HEK293T (cell line): ENCODE data around the gene DHRS1.

ENCODE experiments used
- CTCF ChIA-PET: fragments of 350-600 bp; formaldehyde crosslinking; extraction: SDS; loops from one replicate; lab custom pipeline; 2021; ENCODE audit warnings: antibody characterized with exemption, inconsistent platforms; lab: Yijun Ruan, JAX
- POLR2A ChIA-PET: fragments of 350-600 bp; formaldehyde crosslinking; extraction: SDS; loops from one replicate; lab custom pipeline; 2020; ENCODE audit warnings: antibody characterized with exemption, inconsistent platforms; lab: Yijun Ruan, JAX
- DNase-seq: peaks from one replicate; pipeline ENCODE4 v3.0.0; 2012; ENCODE audit warnings: mixed read lengths; ENCODE audit errors: extremely low spot score
- ARNT ChIP-seq: fragments of 450-650 bp; IDR thresholded peaks from 2 replicates; pipeline ENCODE4 v1.6.1; 2017; ENCODE audit warnings: mild to moderate bottlenecking
- BHLHE40 ChIP-seq: fragments of 450-650 bp; IDR thresholded peaks from 2 replicates; pipeline ENCODE4 v1.6.1; 2016; ENCODE audit warnings: mild to moderate bottlenecking, moderate library complexity, borderline replicate concordance
- CTBP1 ChIP-seq: fragments of 450-650 bp; IDR thresholded peaks from 2 replicates; pipeline ENCODE4 v1.6.1; 2016; ENCODE audit warnings: borderline replicate concordance
- ELF4 ChIP-seq: fragments of 450-650 bp; IDR thresholded peaks from 2 replicates; pipeline ENCODE4 v1.6.1; 2017; ENCODE audit warnings: antibody characterized with exemption
- FOXA1 ChIP-seq: fragments of 450-650 bp; IDR thresholded peaks from 2 replicates; pipeline ENCODE4 v1.6.1; 2016; ENCODE audit warnings: mild to moderate bottlenecking
- FOXK2 ChIP-seq: fragments of 450-650 bp; IDR thresholded peaks from 2 replicates; pipeline ENCODE4 v1.6.1; 2016; ENCODE audit warnings: mild to moderate bottlenecking
- FOXM1 ChIP-seq: fragments of 450-650 bp; IDR thresholded peaks from 2 replicates; pipeline ENCODE4 v1.6.1; 2017; ENCODE audit warnings: mild to moderate bottlenecking, borderline replicate concordance
- HDGF ChIP-seq: fragments of 450-650 bp; IDR thresholded peaks from 2 replicates; pipeline ENCODE4 v1.6.1; 2017; ENCODE audit warnings: antibody characterized with exemption, borderline replicate concordance
- L3MBTL2 ChIP-seq: fragments of 450-650 bp; conservative IDR thresholded peaks from 2 replicates; pipeline ENCODE4 v1.6.1; 2016; ENCODE audit warnings: mild to moderate bottlenecking
- LEF1 ChIP-seq: fragments of 450-650 bp; IDR thresholded peaks from 2 replicates; pipeline ENCODE4 v1.6.1; 2017; ENCODE audit warnings: mild to moderate bottlenecking, borderline replicate concordance
- NFRKB ChIP-seq: fragments of 450-650 bp; IDR thresholded peaks from 2 replicates; pipeline ENCODE4 v1.6.1; 2016; ENCODE audit warnings: mild to moderate bottlenecking, moderate library complexity
- SP1 ChIP-seq: fragments of 450-650 bp; IDR thresholded peaks from 2 replicates; pipeline ENCODE4 v1.6.1; 2017
- SUZ12 ChIP-seq: fragments of 450-650 bp; IDR thresholded peaks from 2 replicates; pipeline ENCODE4 v1.6.1; 2016; ENCODE audit warnings: mild to moderate bottlenecking
- TARDBP ChIP-seq: fragments of 450-650 bp; IDR thresholded peaks from 2 replicates; pipeline ENCODE4 v1.6.1; 2016
- ZNF384 ChIP-seq: fragments of 450-650 bp; IDR thresholded peaks from 2 replicates; pipeline ENCODE4 v1.6.1; 2016
- TF ChIP-seq, protein P1 (sequence below): fragments of 450-650 bp; IDR thresholded peaks from 2 replicates; pipeline ENCODE4 v1.6.1; 2016

DHRS1 gene

DNA sequence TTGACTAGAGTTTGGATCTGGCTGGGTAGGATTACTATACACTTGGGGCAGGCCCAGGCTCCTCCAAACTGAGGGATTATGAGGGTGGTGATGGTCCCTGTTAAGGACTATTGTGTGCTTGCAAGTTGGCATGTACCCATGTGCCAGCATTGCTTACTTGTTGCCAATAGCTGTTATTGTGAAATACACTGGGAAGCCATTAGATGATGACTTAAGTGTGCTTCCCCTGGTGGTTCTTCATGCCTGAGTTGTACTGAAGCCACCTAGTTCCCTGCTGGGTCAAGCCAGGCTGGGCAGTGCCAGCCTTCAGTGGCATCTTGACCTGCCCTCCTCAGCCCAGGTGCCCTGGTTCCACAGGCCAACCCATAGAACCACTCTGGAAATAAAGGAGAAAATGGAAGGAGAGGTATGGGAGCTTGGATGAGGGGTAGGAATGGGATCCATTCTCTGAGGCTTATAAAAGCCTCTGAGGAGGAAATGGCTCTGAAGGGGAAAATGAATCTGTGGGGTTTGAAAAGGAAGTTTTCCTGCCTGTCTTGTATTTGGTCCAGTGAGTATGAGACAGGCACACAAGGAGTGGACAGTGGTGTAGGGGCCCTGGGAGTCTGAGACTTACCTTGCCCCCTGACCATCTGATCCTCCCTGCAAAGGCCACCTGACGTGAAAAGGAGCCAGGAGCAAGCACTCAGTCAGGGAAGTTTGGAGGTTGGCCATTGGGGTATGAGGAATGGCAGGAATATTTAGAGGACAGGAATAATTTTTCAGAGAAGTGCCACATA, 12.4 kb upstream of the DHRS1 start:
- DNase-seq: no peak
- ChIA-PET CTCF (no interaction called here), POLR2A (interaction anchor here (1.0 kb wide), 1 partner anchor 69 kb away, joined by 3 read pairs; the partner anchor contains the start of gene TINF2)
- no peak for TF ChIP-seq FOXA1
- TF ChIP-seq FOXK2: no peak
- TF ChIP-seq SP1: no peak
- TF ChIP-seq BHLHE40: no peak
- TF ChIP-seq TARDBP: no peak
- no peak for TF ChIP-seq NFRKB
- no peak for TF ChIP-seq CTBP1
- TF ChIP-seq HDGF: no peak
- no peak for TF ChIP-seq LEF1
- TF ChIP-seq ZNF384: no peak

DNA sequence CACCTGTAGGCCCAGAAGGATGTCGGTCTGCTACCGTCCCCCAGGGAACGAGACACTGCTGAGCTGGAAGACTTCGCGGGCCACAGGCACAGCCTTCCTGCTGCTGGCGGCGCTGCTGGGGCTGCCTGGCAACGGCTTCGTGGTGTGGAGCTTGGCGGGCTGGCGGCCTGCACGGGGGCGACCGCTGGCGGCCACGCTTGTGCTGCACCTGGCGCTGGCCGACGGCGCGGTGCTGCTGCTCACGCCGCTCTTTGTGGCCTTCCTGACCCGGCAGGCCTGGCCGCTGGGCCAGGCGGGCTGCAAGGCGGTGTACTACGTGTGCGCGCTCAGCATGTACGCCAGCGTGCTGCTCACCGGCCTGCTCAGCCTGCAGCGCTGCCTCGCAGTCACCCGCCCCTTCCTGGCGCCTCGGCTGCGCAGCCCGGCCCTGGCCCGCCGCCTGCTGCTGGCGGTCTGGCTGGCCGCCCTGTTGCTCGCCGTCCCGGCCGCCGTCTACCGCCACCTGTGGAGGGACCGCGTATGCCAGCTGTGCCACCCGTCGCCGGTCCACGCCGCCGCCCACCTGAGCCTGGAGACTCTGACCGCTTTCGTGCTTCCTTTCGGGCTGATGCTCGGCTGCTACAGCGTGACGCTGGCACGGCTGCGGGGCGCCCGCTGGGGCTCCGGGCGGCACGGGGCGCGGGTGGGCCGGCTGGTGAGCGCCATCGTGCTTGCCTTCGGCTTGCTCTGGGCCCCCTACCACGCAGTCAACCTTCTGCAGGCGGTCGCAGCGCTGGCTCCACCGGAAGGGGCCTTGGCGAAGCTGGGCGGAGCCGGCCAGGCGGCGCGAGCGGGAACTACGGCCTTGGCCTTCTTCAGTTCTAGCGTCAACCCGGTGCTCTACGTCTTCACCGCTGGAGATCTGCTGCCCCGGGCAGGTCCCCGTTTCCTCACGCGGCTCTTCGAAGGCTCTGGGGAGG, 11.3 kb upstream of the DHRS1 start, which contains the start of gene LTB4R:
Gene LTB4R (plus strand): TSS at position 857 of the 959 bp plus-strand sequence. CDS start 4,150 bp downstream, outside the sequence.
- ChIA-PET POLR2A (interaction anchor here (1.0 kb wide), 1 partner anchor 68 kb away, joined by 3 read pairs; the partner anchor contains the start of gene TINF2), CTCF (no interaction called here)
- TF ChIP-seq FOXK2: no peak
- no peak for TF ChIP-seq HDGF
- no peak for TF ChIP-seq LEF1
- TF ChIP-seq SUZ12: no peak
- TF ChIP-seq L3MBTL2: no peak
- no peak for TF ChIP-seq ZNF384
- no peak for DNase-seq

DNA sequence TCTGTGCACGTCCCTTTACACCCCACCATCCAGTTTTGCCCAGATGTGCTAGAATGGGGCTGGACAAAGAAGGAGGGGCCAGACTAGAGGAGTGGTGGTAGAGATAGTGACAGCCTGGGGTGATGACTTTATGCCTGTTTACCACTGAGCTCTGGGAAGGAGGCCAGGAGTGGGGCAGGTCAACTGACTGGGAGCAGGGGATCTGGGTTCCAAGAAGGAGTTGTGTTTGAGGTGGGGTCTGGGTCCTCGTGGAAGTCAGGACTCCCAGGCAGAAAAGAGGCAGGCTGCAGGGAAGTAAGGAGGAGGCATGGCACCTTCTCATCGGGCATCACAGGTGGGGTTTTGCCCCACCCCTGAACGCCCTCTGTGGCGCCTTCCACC, 10.7 kb upstream of the DHRS1 start:
- DNase-seq: no peak
- ChIA-PET POLR2A (interaction anchor here (0.6 to 2.8 kb wide), 2 partner anchors 9 to 11 kb away, joined by 3 to 15 read pairs; partner anchors contain the start of genes DHRS1 and NOP9), CTCF (no interaction called here)
- TF ChIP-seq FOXK2 (no peak), L3MBTL2 (no peak), SUZ12 (no peak), CTBP1 (no peak), NFRKB (no peak), BHLHE40 (no peak)

DNA sequence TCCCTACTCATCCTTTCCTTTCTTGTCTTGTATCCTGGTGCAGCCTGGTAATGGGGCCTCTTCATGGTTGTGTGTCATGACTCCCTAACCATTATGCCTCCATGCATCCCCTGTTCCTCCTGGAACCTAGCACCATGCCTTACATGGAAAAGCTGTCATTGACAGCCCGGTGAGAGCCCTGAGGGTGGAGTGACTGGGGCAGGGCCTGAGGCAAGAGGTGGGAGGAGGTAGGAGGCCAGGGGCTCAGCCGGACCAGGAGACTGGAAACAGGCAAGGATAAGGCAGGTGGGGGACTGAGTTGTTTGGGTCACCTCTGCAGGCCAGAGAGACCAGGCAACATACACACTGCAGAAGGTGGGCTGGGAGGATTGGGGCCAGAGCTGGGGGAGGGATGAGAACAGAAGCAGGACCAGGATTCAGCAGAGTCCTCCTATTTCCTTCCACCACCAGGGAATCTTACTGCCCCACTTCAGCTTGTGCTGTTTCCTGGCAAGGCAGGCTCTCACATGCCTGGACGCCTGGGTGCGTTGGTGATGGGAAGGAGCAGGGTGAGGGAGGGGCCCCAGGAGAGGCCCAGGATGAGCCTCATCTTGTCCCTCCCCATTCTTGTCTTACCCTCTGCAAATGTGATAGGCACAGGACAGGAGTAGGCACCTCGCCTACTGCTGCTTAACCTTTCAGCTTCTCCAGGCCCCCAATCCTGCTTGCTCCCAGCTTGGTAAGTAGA, 10.1 kb upstream of the DHRS1 start, which contains the start of gene LTB4R2:
Gene LTB4R2 (plus strand): TSS at position 603 of the 727 bp plus-strand sequence. CDS start 525 bp downstream, outside the sequence.
- TF ChIP-seq LEF1 (no peak), ZNF384 (no peak), BHLHE40 (no peak), ELF4 (no peak), FOXK2 (no peak), SP1 (no peak), FOXM1 (no peak), HDGF (no peak), SUZ12 (no peak), L3MBTL2 (no peak), TARDBP (no peak), CTBP1 (no peak), ARNT (no peak), FOXA1 (no peak), NFRKB (no peak)
- TF ChIP-seq, protein P1, sequence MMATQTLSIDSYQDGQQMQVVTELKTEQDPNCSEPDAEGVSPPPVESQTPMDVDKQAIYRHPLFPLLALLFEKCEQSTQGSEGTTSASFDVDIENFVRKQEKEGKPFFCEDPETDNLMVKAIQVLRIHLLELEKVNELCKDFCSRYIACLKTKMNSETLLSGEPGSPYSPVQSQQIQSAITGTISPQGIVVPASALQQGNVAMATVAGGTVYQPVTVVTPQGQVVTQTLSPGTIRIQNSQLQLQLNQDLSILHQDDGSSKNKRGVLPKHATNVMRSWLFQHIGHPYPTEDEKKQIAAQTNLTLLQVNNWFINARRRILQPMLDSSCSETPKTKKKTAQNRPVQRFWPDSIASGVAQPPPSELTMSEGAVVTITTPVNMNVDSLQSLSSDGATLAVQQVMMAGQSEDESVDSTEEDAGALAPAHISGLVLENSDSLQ: no peak
- POLR2A ChIA-PET: interaction anchor here (0.6 to 2.8 kb wide), 2 partner anchors 9 to 10 kb away, joined by 3 to 15 read pairs; partner anchors contain the start of genes DHRS1 and NOP9

DNA sequence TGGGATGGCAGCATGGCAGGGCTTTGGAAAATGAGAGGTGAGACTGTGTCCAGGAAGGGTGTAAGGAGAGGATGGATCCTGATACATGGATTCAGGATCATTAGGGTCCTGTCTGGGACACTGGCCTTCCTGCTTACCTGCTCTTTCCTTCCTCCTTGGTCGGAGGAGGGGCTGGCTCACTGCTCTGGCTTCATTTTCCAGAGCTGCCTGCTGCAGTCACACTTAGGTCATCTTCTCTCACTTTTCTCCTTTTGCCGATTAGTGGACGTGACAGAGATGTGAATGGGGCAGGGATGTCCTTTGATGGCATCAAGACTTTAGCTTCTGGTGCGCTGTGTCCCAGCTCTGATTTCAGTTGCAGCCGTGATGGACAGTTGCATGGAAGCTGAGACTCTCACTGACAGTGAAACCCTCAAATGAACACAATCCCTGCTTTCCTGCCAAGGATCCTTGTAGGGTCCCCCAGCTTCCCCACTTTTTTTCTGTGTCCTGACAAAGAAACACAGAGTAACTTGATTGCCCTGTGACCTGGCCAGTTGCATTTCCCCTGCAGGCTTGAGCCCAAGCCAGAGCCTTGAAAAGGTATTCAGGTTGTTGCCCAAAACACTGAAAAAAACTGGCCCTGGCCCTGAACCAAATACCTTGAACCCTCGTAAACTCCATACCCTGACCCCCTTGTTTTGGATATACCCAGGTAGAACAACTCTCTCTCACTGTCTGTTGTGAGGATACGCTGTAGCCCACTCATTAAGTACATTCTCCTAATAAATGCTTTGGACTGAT, 9.0 kb upstream of the DHRS1 start:
- TF ChIP-seq SP1 (no peak), LEF1 (no peak), SUZ12 (no peak), FOXM1 (no peak), BHLHE40 (no peak), HDGF (no peak), TARDBP (no peak), L3MBTL2 (no peak), FOXK2 (no peak), FOXA1 (no peak), ELF4 (no peak), ZNF384 (no peak), NFRKB (no peak), ARNT (no peak), CTBP1 (no peak)
- TF ChIP-seq, protein P1: no peak
- ChIA-PET CTCF (interaction anchor here (0.6 to 4.2 kb wide), 27 partner anchors 9 to 200 kb away, joined by 3 to 51 read pairs (median 5); partner anchors contain the start of genes DHRS1, IPO4, IRF9 and KHNYN), POLR2A (interaction anchor here (1.1 to 3.5 kb wide), 7 partner anchors 9 to 133 kb away, joined by 3 to 36 read pairs (median 12); partner anchors contain the start of genes CBLN3, DHRS1, KHNYN and MDP1)
- no peak for DNase-seq

More for the DNA sequence above, 10.1 kb upstream of the DHRS1 start, which contains the start of gene LTB4R2:
- CTCF ChIA-PET: interaction anchor here (4.0 to 4.2 kb wide), 2 partner anchors 67 to 121 kb away, joined by 29 to 51 read pairs; partner anchors contain the start of genes KHNYN and TINF2
- DNase-seq: no peak
